Superior temporal gyrus (tissue), 1 donor: ENCODE data around the gene KLK3.
"Not testable (repeated sequence)": the region's sequence is repeated elsewhere in the genome, so short reads cannot be mapped to it uniquely, and the experiment has no call there.

Source experiments
- DNase-seq: peaks from one replicate; pipeline ENCODE4 v3.0.0-alpha.2; 2016; ENCODE audit errors: extremely low spot score

KLK3 gene

DNA sequence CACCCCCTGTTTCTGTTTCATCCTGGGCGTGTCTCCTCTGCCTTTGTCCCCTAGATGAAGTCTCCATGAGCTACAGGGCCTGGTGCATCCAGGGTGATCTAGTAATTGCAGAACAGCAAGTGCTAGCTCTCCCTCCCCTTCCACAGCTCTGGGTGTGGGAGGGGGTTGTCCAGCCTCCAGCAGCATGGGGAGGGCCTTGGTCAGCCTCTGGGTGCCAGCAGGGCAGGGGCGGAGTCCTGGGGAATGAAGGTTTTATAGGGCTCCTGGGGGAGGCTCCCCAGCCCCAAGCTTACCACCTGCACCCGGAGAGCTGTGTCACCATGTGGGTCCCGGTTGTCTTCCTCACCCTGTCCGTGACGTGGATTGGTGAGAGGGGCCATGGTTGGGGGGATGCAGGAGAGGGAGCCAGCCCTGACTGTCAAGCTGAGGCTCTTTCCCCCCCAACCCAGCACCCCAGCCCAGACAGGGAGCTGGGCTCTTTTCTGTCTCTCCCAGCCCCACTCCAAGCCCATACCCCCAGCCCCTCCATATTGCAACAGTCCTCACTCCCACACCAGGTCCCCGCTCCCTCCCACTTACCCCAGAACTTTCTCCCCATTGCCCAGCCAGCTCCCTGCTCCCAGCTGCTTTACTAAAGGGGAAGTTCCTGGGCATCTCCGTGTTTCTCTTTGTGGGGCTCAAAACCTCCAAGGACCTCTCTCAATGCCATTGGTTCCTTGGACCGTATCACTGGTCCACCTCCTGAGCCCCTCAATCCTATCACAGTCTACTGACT is at the start of gene KLK3:
KLK3 (plus strand) TSS at position 280 of the 775 bp plus-strand sequence; CDS start at position 321, 41 bp downstream.
- no peak for DNase-seq

DNA sequence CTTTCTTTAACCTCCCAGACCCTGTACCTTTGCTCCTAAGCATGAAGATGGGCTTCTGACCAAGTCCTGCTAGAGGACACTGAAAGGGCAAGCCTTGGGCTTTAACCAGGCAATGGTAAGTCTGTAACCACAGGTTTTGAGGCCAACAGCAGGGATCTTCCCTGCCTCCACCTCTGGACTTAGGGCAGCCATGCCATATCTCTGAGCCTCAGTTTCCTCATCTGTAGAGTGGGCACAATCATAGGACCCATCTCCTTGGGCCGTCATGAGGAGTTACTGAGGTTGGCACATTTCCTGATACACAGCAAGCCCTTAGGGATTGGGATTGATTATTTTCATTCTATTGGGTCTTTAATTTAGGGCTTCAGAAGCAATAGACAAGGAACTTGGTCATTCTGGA is 45.9 kb upstream of the KLK3 start:
- DNase-seq, result no peak

GRCh38 chr19:50811622-50812238 is 43.0 kb upstream of the KLK3 start:
- DNase-seq, result not testable (repeated sequence)

- DNase-seq, result no peak
These were observed 42.2 kb upstream of the KLK3 start for GRCh38 chr19:50812474-50812873.

- DNase-seq, result no peak
These were observed 39.8 kb upstream of the KLK3 start for GRCh38 chr19:50814883-50815282.

DNA sequence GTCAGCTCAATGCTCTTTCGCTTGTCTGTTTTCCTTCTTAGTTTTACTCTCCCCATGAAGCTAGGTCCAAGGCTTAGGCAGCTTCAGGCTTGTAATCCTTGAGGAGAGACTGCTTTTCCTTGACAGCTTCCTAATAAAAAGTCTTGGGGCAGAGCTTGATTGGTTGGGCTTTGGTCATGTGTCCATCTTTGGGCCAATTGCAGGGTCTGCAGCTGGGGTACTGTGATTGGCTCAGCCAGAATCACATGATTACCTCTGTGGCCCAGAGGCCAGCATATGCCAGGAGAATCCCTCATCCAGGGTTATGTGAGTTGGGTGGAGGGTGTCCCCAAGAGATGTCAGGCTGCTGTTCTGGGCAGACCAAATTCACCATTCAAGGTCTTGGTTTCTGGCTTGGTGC is 39.3 kb upstream of the KLK3 start:
- no peak for DNase-seq

- DNase-seq, result no peak
These were observed 36.5 kb upstream of the KLK3 start for GRCh38 chr19:50817941-50818858.

DNA sequence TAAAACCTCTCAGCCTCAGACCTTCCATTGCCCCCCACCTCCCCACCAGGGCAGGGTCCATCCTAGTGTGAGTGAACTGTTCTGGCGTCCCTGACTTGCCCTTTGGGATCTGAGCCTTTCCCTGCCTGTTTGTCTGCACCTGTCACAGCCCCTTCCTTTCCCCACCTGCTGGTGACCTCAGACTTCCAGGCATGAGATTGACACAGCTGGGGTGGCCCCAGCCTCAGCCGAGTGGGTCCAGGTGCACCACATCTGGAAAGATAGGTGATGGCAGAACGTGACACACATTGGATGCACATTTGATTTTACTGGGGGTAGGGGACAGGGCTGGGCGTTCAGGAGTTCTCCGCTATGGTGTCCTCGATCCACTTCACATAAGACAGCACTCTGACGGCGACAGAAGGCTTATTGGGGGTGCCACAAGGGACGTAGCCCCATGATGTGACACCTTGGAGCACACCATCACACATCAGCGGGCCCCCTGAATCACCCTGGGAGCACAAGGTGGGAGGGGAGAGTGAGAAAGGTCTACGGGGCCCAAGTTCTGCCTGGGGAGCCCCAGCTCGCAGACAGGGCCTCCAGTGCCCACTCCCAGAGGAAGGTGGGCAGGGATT is 35.7 kb upstream of the KLK3 start:
- no peak for DNase-seq

DNA sequence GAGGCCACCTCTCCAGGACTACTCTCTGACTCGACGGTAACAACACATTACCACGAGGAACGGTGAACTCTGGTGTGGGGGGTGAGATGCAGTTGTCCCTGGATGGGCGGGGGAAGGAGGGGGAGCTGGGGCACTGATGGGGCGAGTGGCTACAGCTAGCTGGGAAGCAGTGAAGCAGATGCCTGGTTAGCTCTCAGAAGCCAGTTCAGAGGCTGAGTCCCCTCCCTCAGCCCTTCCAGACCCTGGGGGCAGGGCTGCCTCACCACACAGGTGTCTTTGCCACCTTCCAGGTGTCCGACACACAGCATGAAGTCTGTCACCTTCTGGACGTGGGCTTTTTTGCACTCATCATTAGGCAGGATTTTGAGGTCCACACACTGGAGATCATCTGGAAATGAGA is 35.1 kb upstream of the KLK3 start:
- DNase-seq, result no peak

- no peak for DNase-seq
These were observed 34.6 kb upstream of the KLK3 start for GRCh38 chr19:50820086-50820485.

GRCh38 chr19:50820549-50821247 is 34.0 kb upstream of the KLK3 start:
- DNase-seq, result no peak

DNA sequence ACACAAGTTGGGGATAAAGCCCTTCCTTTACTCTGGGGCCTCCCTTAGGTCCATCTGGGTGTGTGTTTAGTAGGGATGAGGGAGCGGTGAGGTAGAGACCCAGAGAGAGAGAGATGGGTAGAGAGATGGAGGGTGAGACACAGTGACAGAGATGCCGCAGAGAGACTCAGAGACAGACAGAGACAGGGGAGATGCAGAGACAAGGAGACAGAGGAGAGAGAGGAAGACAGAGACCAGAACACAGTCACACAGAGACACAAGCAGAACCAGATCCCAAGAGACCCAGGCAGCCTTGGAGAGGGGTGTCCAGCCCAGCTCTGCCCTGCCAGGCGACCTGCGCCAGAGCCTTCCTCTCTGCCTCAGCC is 33.5 kb upstream of the KLK3 start:
- no peak for DNase-seq

DNA sequence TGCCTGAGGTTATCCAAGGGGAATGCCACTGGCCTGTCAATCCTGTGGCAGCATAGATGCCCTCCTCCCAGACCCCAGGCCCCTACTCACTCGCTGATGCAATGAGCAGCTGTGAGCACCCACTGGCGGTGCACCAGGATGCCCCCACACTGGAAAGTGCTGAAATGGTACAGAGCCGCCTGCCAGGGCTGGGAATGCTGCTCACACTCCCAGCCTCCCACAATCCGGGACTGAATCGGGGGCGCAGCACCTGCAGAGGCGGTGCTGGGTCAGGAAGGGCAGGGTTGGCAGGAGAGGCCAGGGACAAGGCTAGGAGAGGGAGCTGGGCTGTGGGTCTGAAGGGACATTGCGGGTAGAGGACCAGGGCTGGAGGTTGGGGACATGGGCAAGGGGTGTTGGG is 33.1 kb upstream of the KLK3 start:
- DNase-seq, result no peak

GRCh38 chr19:50822661-50823208 is 32.0 kb upstream of the KLK3 start:
- DNase-seq, result no peak

DNA sequence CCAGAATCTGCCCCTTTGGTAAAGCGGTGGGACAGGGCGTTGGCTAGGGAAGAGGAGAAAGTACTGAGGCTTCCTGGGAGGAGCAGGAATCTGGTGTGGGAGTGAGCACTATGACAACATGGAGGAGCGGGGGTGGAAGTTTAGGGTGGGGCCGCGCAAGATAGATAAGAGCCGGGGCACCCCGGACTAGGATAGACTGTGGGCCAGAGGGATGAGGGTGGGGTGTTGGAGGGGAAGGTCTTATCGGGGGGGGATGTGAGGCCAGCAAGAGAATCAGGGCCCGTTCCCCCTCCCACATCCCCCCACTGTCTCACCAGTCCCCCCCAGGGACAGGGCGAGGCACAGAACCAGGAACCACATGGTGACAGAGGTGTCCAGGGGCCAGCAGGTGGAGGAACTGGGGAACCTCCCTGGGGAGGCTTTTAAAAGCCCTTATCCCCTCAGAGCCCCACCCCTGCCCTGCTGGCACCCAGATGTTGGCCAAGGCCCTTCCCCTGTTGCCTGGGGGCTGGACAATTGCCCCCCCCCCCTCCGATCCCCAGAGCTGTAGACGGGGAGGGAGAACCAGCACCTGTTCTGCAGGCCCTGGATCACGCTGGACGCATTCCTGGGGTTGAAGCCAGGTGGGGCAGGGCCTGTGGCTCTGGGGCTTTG is 31.2 kb upstream of the KLK3 start, which contains the start of gene KLK1:
KLK1 (minus strand) TSS at position 399 of the 654 bp plus-strand sequence; CDS start at position 360, 39 bp downstream.
- no peak for DNase-seq

- DNase-seq, result no peak
These were observed 28.0 kb upstream of the KLK3 start for GRCh38 chr19:50826492-50827240.

DNA sequence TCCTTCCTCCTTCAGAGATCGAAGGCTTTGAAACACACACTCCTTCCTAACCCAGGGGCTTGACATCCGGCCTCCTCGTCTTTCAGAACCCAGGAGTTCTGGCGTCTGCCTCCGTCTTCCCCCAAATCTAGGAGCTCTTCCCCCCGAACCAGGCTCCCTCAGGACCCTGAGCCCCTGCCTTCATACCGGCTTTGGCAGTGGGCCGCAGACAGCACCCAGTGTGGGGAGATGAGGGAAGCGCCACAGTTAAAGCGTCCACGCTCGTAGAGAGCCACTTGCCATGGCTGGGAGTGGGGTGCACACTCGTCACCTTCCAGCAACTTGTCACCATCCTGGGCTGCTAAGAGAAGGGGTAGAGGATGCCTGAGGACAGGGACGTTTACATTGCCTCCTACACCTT is 27.2 kb upstream of the KLK3 start:
- no peak for DNase-seq

GRCh38 chr19:50829801-50830200 is 24.9 kb upstream of the KLK3 start:
- DNase-seq, result no peak

GRCh38 chr19:50830266-50831025 is 24.3 kb upstream of the KLK3 start:
- DNase-seq, result no peak
